ENCODE data around the gene ARL15.

ARL15 gene

GRCh38 chr5:54171645-54172384, 138.6 kb downstream of the ARL15 start:
- TF ChIP-seq CTCF (IDR thresholded peaks at IDR 0.05; ENCODE audit: insufficient read depth, low read depth, low read length, missing control alignments): no peak
- DNase-seq (ENCODE audit: low read depth): no peak
- no peak overlapping the region for H3K4me3 ChIP-seq (ENCODE audit: low read depth, low read length)

- no peak for TF ChIP-seq CTCF (IDR thresholded peaks at IDR 0.05; ENCODE audit: insufficient read depth, low read depth, low read length, missing control alignments)
- DNase-seq (ENCODE audit: low read depth): no peak
- no peak overlapping the region for H3K4me3 ChIP-seq (ENCODE audit: low read depth, low read length)
Measured at GRCh38 chr5:54165687-54166086, 144.7 kb downstream of the ARL15 start.

GRCh38 chr5:54162184-54162583, 148.2 kb downstream of the ARL15 start:
- DNase-seq (ENCODE audit: low read depth): no peak
- no peak overlapping the region for H3K4me3 ChIP-seq (ENCODE audit: low read depth, low read length)
- no peak for TF ChIP-seq CTCF (IDR thresholded peaks at IDR 0.05; ENCODE audit: insufficient read depth, low read depth, low read length, missing control alignments)

GRCh38 chr5:54160329-54160728, 150.0 kb downstream of the ARL15 start:
- TF ChIP-seq CTCF (IDR thresholded peaks at IDR 0.05; ENCODE audit: insufficient read depth, low read depth, low read length, missing control alignments): no peak
- DNase-seq (ENCODE audit: low read depth): no peak

GRCh38 chr5:54159893-54160195, 150.5 kb downstream of the ARL15 start:
- no peak overlapping the region for H3K4me3 ChIP-seq (ENCODE audit: low read depth, low read length)
- no peak for DNase-seq (ENCODE audit: low read depth)
- TF ChIP-seq CTCF (IDR thresholded peaks at IDR 0.05; ENCODE audit: insufficient read depth, low read depth, low read length, missing control alignments): no peak

More at GRCh38 chr5:54160329-54160728, 150.0 kb downstream of the ARL15 start:
- no peak overlapping the region for H3K4me3 ChIP-seq (ENCODE audit: low read depth, low read length)

- DNase-seq (ENCODE audit: low read depth): no peak
- no peak for TF ChIP-seq CTCF (IDR thresholded peaks at IDR 0.05; ENCODE audit: insufficient read depth, low read depth, low read length, missing control alignments)
- H3K4me3 ChIP-seq (ENCODE audit: low read depth, low read length): no peak overlapping the region
Measured at GRCh38 chr5:54159153-54159892, 151.1 kb downstream of the ARL15 start.

Data from GM12865 (cell line).